Measurements from ENCODE around the gene PLOD1. TPM values are rescaled to one million over a fixed set of nuclear protein-coding genes. Genes with fewer than 3 reads are reported as not detected.

The PLOD1 gene
- total RNA-seq, 4 donors from 2014 or later, result 28.8 to 56.3 (median 41.2) TPM

DNA sequence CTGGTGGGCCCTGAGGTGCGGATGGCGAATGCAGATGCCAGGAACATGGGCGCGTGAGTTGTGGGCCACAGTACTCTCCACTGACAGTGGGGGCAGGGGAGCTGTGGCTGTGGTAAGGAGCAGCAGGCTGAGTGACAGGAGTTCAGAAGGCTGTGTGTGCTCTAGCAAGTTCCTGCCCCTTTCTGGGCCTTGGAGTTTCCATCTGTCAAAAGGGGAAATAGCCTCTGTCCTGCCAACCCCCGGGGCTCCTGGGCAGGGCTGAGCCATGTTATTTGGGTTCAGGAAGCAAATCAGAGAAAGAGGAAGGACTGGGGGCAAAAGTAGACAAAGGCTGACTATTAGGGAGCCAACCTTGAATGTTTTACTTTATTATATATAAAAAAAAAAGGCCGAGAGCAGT is 26.2 kb downstream of the PLOD1 start:
- peaks cover 0 to 13% (median 2%) of the 10 kb centered on the region in 4 donors for H3K36me3 ChIP-seq
- no peak overlapping the region for H3K4me3 ChIP-seq
- intact Hi-C loops (cut with DNase I; ENCODE audit: low total_unique reads) (no loop called here), in situ Hi-C loops (cut with MboI; ENCODE audit: low pct_ligation_motif_present in 1 of 4, low pct_unique_long_range_greater_than_20kb in 1 of 4, low sequenced_read_pairs in 3 of 4) (loop anchor here in 3 of 4 donors (25.0 kb wide), 1 partner anchor 123 kb away; the partner anchor contains the start of gene NPPA (in 3 of the 3))
- H3K27me3 ChIP-seq, result no peaks in the 10 kb centered on the region
- TF ChIP-seq EP300 (IDR thresholded peaks at IDR 0.05; ENCODE audit: low read depth) (no peak), CTCF (IDR thresholded peaks at IDR 0.05) (no peak), POLR2AphosphoS5 (IDR thresholded peaks at IDR 0.05) (no peak), POLR2A (IDR thresholded peaks at IDR 0.05) (no peak)
- H3K4me1 ChIP-seq, result peaks cover 10 to 16% (median 12%) of the 10 kb centered on the region in 4 donors
- 15 to 68% methylated on average over 2 to 6 of the region's 6 CpGs for WGBS, 2 donors (ENCODE audit: low coverage in 1 of 2)
- no peaks in the 10 kb centered on the region for H3K9me3 ChIP-seq
- H3K27ac ChIP-seq, result peak overlapping the region; percentile 55 to 70 (median 64)
- no peak for DNase-seq

DNA sequence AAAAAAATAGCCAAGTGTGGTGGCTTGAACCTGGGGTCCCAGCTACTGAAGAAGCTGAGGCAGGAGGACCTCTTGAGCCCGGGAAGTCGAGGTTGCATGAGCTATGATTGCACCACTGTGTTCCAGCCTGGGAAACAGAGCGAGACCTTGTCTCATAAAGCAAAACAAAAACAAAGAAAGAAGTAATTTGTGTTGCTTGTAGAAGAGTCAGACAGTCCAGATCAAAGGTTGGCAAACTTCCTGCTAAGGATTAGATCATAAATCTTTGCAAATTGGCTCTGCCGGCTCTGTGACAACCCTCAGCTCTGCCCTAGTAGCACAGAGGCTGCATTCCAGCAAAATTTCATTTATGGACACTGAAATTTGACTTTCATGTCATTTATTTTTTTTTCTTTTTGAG is 26.7 kb downstream of the PLOD1 start:
- no peaks in the 10 kb centered on the region for H3K27me3 ChIP-seq
- peaks cover 0 to 13% (median 2%) of the 10 kb centered on the region in 4 donors for H3K36me3 ChIP-seq
- no peak overlapping the region for H3K4me3 ChIP-seq
- peak overlapping the region; percentile 55 to 70 (median 64) for H3K27ac ChIP-seq
- in situ Hi-C loops (cut with MboI; ENCODE audit: low pct_ligation_motif_present in 1 of 4, low pct_unique_long_range_greater_than_20kb in 1 of 4, low sequenced_read_pairs in 3 of 4) (loop anchor here in 3 of 4 donors (25.0 kb wide), 1 partner anchor 124 kb away; the partner anchor contains the start of gene NPPA (in 3 of the 3)), intact Hi-C loops (cut with DNase I; ENCODE audit: low total_unique reads) (no loop called here)
- TF ChIP-seq CTCF (IDR thresholded peaks at IDR 0.05), result no peak
- TF ChIP-seq POLR2A (IDR thresholded peaks at IDR 0.05), result no peak
- TF ChIP-seq EP300 (IDR thresholded peaks at IDR 0.05; ENCODE audit: low read depth), result no peak
- TF ChIP-seq POLR2AphosphoS5 (IDR thresholded peaks at IDR 0.05), result peak in 1 of 3 donors; percentile 13
- DNase-seq, result no peak
- H3K9me3 ChIP-seq, result no peaks in the 10 kb centered on the region
- peaks cover 10 to 16% (median 12%) of the 10 kb centered on the region in 4 donors for H3K4me1 ChIP-seq
- WGBS, 2 donors (ENCODE audit: low coverage in 1 of 2), result 42 to 52% methylated on average over 2 to 4 of the region's 4 CpGs

DNA sequence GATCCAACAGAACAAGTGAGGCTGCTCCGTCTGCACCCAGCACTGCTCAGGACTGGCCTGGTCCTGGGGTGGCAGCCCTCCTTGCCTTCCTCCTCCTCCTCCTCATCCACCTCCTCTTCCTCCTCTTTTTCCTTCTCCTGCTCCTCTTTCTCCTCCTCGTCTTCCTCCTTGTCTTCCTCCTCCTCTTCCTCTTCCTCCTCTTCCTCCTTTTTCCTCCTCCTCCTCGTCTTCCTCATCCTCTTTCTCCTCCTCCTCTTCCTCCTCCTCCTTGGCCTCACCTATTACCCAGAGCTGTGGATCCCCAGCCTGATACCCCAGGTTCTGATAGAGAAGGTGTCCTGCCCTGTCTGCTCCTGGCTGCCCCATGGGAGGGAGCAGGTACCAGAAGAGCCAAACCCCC is 29.1 kb downstream of the PLOD1 start:
- TF ChIP-seq CTCF (IDR thresholded peaks at IDR 0.05) (no peak), POLR2A (IDR thresholded peaks at IDR 0.05) (no peak)
- DNase-seq, result no peak
- in situ Hi-C loops (cut with MboI; ENCODE audit: low pct_ligation_motif_present in 1 of 4, low pct_unique_long_range_greater_than_20kb in 1 of 4, low sequenced_read_pairs in 3 of 4), result loop anchor here in 3 of 4 donors (25.0 kb wide), 1 partner anchor 126 kb away; the partner anchor contains the start of gene NPPA (in 3 of the 3)
- Histone ChIP-seq H3K4me3 (no peak overlapping the region), H3K9me3 (no peaks in the 10 kb centered on the region), H3K36me3 (peaks cover 0 to 5% (median 0%) of the 10 kb centered on the region in 4 donors), H3K27ac (no peak overlapping the region), H3K27me3 (no peaks in the 10 kb centered on the region), H3K4me1 (peaks cover 10 to 25% (median 12%) of the 10 kb centered on the region in 4 donors)
- WGBS, 2 donors (ENCODE audit: low coverage in 1 of 2), result 77 to 79% methylated on average over 2 to 3 of the region's 3 CpGs
- intact Hi-C loops (cut with DNase I; ENCODE audit: low total_unique reads), result no loop called here

- no peaks in the 10 kb centered on the region for H3K9me3 ChIP-seq
- TF ChIP-seq POLR2A (IDR thresholded peaks at IDR 0.05), result no peak
- TF ChIP-seq POLR2AphosphoS5 (IDR thresholded peaks at IDR 0.05), result no peak
- no peak for TF ChIP-seq CTCF (IDR thresholded peaks at IDR 0.05)
- TF ChIP-seq EP300 (IDR thresholded peaks at IDR 0.05; ENCODE audit: low read depth), result no peak
- H3K27me3 ChIP-seq, result no peaks in the 10 kb centered on the region
- H3K36me3 ChIP-seq, result peaks cover 0 to 5% (median 0%) of the 10 kb centered on the region in 4 donors
- H3K27ac ChIP-seq, result no peak overlapping the region
- no peak for DNase-seq
- H3K4me1 ChIP-seq, result peaks cover 10 to 25% (median 12%) of the 10 kb centered on the region in 4 donors
- no peak overlapping the region for H3K4me3 ChIP-seq
- 90% methylated on average over 12 of the region's 12 CpGs; no CpG with 5 or more reads in 1 of the 2 donors for WGBS, 2 donors (ENCODE audit: low coverage in 1 of 2)
- in situ Hi-C loops (cut with MboI; ENCODE audit: low pct_ligation_motif_present in 1 of 4, low pct_unique_long_range_greater_than_20kb in 1 of 4, low sequenced_read_pairs in 3 of 4), result loop anchor here in 3 of 4 donors (25.0 kb wide), 1 partner anchor 127 kb away; the partner anchor contains the start of gene NPPA (in 3 of the 3)
- intact Hi-C loops (cut with DNase I; ENCODE audit: low total_unique reads), result no loop called here
Measured at GRCh38 chr1:11964656-11965055, 30.1 kb downstream of the PLOD1 start.

Measured in transverse colon (tissue), 4 donors.